ENCODE data around the gene PIWIL1. TPM values are rescaled to one million over a fixed set of nuclear protein-coding genes. Genes with fewer than 3 reads are reported as not detected.

Gene PIWIL1
- total RNA-seq, 1 experiment from 2014 or later, result not detected

DNA sequence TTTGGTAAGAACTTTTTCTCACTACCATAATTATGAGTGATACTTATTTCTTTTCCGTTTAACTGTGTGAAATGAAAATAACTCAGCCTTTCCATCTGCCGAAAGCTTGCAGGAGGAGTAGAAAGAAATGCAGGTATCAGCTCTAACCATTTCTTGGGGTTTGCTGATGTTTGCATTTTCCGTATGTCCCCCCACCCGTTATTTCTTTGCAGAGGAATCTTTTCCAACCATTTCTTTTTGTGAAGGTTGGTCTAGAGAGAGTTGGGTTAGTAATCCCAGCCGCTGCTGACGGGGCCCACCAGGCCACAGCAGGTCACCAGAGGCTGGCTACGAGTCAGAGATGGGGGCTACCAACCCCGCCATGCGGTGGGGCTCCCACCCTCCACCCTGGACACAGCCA, 7.0 kb upstream of the PIWIL1 start:
- BruUV-seq (replicated peaks), result no TSS peak
- no peak overlapping the region for H3K4me2 ChIP-seq (ENCODE audit: low read length)
- no peaks in the 10 kb centered on the region for H3K27me3 ChIP-seq (ENCODE audit: low read length)
- ChIA-PET POLR2A (ENCODE audit: unreplicated experiment) (no interaction called here), CTCF (no interaction called here)
- H3K9ac ChIP-seq (ENCODE audit: low read length), result no peak overlapping the region
- H3K4me1 ChIP-seq (ENCODE audit: insufficient read depth, low read length), result no peaks in the 10 kb centered on the region
- H3K4me3 ChIP-seq (ENCODE audit: low read length), result no peak overlapping the region
- no peaks in the 10 kb centered on the region for H3F3A ChIP-seq (ENCODE audit: low read length, unreplicated experiment)
- intact Hi-C loops (cut with micrococcal nuclease), result no loop called here
- TF ChIP-seq, protein P1, sequence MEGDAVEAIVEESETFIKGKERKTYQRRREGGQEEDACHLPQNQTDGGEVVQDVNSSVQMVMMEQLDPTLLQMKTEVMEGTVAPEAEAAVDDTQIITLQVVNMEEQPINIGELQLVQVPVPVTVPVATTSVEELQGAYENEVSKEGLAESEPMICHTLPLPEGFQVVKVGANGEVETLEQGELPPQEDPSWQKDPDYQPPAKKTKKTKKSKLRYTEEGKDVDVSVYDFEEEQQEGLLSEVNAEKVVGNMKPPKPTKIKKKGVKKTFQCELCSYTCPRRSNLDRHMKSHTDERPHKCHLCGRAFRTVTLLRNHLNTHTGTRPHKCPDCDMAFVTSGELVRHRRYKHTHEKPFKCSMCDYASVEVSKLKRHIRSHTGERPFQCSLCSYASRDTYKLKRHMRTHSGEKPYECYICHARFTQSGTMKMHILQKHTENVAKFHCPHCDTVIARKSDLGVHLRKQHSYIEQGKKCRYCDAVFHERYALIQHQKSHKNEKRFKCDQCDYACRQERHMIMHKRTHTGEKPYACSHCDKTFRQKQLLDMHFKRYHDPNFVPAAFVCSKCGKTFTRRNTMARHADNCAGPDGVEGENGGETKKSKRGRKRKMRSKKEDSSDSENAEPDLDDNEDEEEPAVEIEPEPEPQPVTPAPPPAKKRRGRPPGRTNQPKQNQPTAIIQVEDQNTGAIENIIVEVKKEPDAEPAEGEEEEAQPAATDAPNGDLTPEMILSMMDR (conservative IDR thresholded peaks at IDR 0.05; ENCODE audit: low read depth, low read length), result no peak
- TF ChIP-seq EZH2 (IDR thresholded peaks at IDR 0.05; ENCODE audit: low read length, unreplicated experiment) (no peak), EZH2phosphoT487 (IDR thresholded peaks at IDR 0.05; ENCODE audit: borderline replicate concordance, low read length) (no peak)
- H3K9me2 ChIP-seq (replicated peaks; ENCODE audit: low read length), result no peaks in the 10 kb centered on the region
- H3K27ac ChIP-seq (ENCODE audit: low read length), result no peak overlapping the region
- ATAC-seq, result no peak
- no peaks in the 10 kb centered on the region for H3K79me2 ChIP-seq (ENCODE audit: low read length)
- no peaks in the 10 kb centered on the region for H3K36me3 ChIP-seq (ENCODE audit: low read depth, low read length)
- no peak for DNase-seq
- H3K9me3 ChIP-seq (ENCODE audit: low read length), result no peaks in the 10 kb centered on the region
- H4K20me1 ChIP-seq (ENCODE audit: low read length), result no peaks in the 10 kb centered on the region
- no peak overlapping the region for H2AFZ ChIP-seq (ENCODE audit: low read length)

DNA sequence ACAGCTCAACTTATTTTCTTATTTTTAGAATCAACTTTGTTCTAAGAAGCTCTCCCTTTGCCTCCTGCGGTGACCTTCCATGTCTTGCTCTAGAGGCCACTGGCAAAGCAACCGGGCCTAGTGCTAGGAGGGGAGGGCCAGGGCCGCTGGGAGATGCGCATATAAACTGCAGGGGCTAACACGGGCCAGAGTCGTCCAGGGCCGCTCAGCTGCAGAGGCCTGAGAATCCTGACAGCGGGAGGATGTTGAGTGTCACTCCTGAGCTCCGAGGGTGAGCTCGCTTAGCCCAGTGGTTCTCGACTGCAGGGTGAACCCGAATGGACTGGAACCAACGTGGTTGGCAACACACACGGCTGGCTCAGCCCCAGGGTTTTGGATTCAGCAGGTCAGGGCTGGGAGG, 6.5 kb upstream of the PIWIL1 start:
- Histone ChIP-seq H3K4me3 (ENCODE audit: low read length) (no peak overlapping the region), H2AFZ (ENCODE audit: low read length) (no peak overlapping the region), H3K27ac (ENCODE audit: low read length) (no peak overlapping the region), H3K9me2 (replicated peaks; ENCODE audit: low read length) (no peaks in the 10 kb centered on the region), H3K4me2 (ENCODE audit: low read length) (no peak overlapping the region), H3K79me2 (ENCODE audit: low read length) (no peaks in the 10 kb centered on the region), H4K20me1 (ENCODE audit: low read length) (no peaks in the 10 kb centered on the region), H3K36me3 (ENCODE audit: low read depth, low read length) (no peaks in the 10 kb centered on the region), H3F3A (ENCODE audit: low read length, unreplicated experiment) (no peaks in the 10 kb centered on the region), H3K9me3 (ENCODE audit: low read length) (no peaks in the 10 kb centered on the region), H3K4me1 (ENCODE audit: insufficient read depth, low read length) (no peaks in the 10 kb centered on the region), H3K9ac (ENCODE audit: low read length) (no peak overlapping the region), H3K27me3 (ENCODE audit: low read length) (no peaks in the 10 kb centered on the region)
- no TSS peak for BruUV-seq (replicated peaks)
- no peak for TF ChIP-seq EZH2 (IDR thresholded peaks at IDR 0.05; ENCODE audit: low read length, unreplicated experiment)
- ChIA-PET CTCF (no interaction called here), POLR2A (ENCODE audit: unreplicated experiment) (no interaction called here)
- ATAC-seq (no peak), DNase-seq (no peak)
- intact Hi-C loops (cut with micrococcal nuclease), result no loop called here

DNA sequence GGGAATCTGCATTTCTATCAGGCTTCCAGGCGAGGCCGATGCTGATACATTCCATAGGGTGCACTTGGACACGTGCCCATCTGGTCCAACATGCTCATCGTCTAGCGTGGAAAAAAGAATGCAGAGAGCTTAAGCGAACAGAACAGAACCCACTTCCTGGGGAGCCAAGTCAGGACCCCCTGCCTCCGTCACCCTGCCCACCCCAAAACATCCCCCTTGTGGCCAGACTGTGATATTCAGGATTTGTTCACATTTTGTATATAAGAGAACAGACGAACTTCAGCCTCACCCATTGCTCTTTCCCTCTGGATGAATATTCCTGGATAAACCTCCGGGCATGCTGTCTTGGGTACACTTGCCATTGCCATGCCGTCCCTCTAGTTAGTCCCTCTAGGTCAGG, 4.3 kb upstream of the PIWIL1 start:
- H3K79me2 ChIP-seq (ENCODE audit: low read length), result no peaks in the 10 kb centered on the region
- no peaks in the 10 kb centered on the region for H4K20me1 ChIP-seq (ENCODE audit: low read length)
- no peaks in the 10 kb centered on the region for H3K4me1 ChIP-seq (ENCODE audit: insufficient read depth, low read length)
- DNase-seq (no peak), ATAC-seq (no peak)
- no peak overlapping the region for H3K4me3 ChIP-seq (ENCODE audit: low read length)
- no TSS peak for BruUV-seq (replicated peaks)
- H3K9ac ChIP-seq (ENCODE audit: low read length), result no peak overlapping the region
- ChIA-PET POLR2A (ENCODE audit: unreplicated experiment) (no interaction called here), CTCF (no interaction called here)
- TF ChIP-seq EZH2phosphoT487 (IDR thresholded peaks at IDR 0.05; ENCODE audit: borderline replicate concordance, low read length) (no peak), EZH2 (IDR thresholded peaks at IDR 0.05; ENCODE audit: low read length, unreplicated experiment) (no peak)
- TF ChIP-seq, protein P1 (conservative IDR thresholded peaks at IDR 0.05; ENCODE audit: low read depth, low read length), result no peak
- no peaks in the 10 kb centered on the region for H3K27me3 ChIP-seq (ENCODE audit: low read length)
- no peaks in the 10 kb centered on the region for H3F3A ChIP-seq (ENCODE audit: low read length, unreplicated experiment)
- intact Hi-C loops (cut with micrococcal nuclease), result no loop called here
- H3K9me3 ChIP-seq (ENCODE audit: low read length), result no peaks in the 10 kb centered on the region
- H3K4me2 ChIP-seq (ENCODE audit: low read length), result no peak overlapping the region
- no peaks in the 10 kb centered on the region for H3K9me2 ChIP-seq (replicated peaks; ENCODE audit: low read length)
- H2AFZ ChIP-seq (ENCODE audit: low read length), result no peak overlapping the region
- H3K27ac ChIP-seq (ENCODE audit: low read length), result no peak overlapping the region
- H3K36me3 ChIP-seq (ENCODE audit: low read depth, low read length), result no peaks in the 10 kb centered on the region

Data from PC-3 (cell line).